GM12891 (cell line): ENCODE measurements around the gene POLR2H.

Source experiments
- DNase-seq: peaks from one replicate; pipeline ENCODE4 v3.0.0; 2011; ENCODE audit warnings: low spot score; ENCODE audit not compliant: insufficient read length
- FAIRE-seq: peaks from 2 replicates; lab custom pipeline; 2011; peaks lifted over from hg19 to GRCh38; lab: Jason Lieb, UNC
- PAX5 ChIP-seq: IDR thresholded peaks from 2 replicates; pipeline ENCODE4 v1.6.1; 2011; ENCODE audit warnings: low read length, moderate library complexity, mild to moderate bottlenecking; ENCODE audit not compliant: insufficient read depth, severe bottlenecking
- POLR2A ChIP-seq: IDR thresholded peaks from 2 replicates; pipeline ENCODE4 v1.6.1; 2011; ENCODE audit warnings: low read depth, low read length, control low read depth
- POLR2AphosphoS5 ChIP-seq: IDR thresholded peaks from 2 replicates; pipeline ENCODE4 v1.6.1; 2011; ENCODE audit warnings: low read depth, low read length, control low read depth
- POU2F2 ChIP-seq: IDR thresholded peaks from 2 replicates; pipeline ENCODE4 v1.6.1; 2011; ENCODE audit warnings: low read depth, mild to moderate bottlenecking, control low read depth, low read length, moderate library complexity
- SPI1 ChIP-seq: IDR thresholded peaks from 2 replicates; pipeline ENCODE4 v1.6.1; 2011; ENCODE audit warnings: low read depth, low read length, control low read depth
- TAF1 ChIP-seq: IDR thresholded peaks from 2 replicates; pipeline ENCODE4 v1.6.1; 2011; ENCODE audit warnings: low read depth, low read length, control low read depth

POLR2H gene

GRCh38 chr3:184352897-184353545 lies 8.5 kb upstream of the POLR2H start:
- FAIRE-seq (no peak), DNase-seq (no peak)
- TF ChIP-seq SPI1: no peak
- no peak for TF ChIP-seq TAF1
- TF ChIP-seq POU2F2: no peak
- TF ChIP-seq PAX5: no peak
- no peak for TF ChIP-seq POLR2AphosphoS5
- no peak for TF ChIP-seq POLR2A

- FAIRE-seq: no peak
- TF ChIP-seq POLR2A (no peak), POU2F2 (no peak), SPI1 (no peak), TAF1 (no peak), PAX5 (no peak), POLR2AphosphoS5 (no peak)
- no peak for DNase-seq
These were observed 8.0 kb upstream of the POLR2H start for GRCh38 chr3:184353546-184353941.

- TF ChIP-seq POU2F2 (no peak), TAF1 (no peak), POLR2AphosphoS5 (no peak), SPI1 (no peak), PAX5 (no peak), POLR2A (no peak)
- DNase-seq (peak; percentile 71), FAIRE-seq (peak; percentile 35)
These were observed 7.3 kb upstream of the POLR2H start for GRCh38 chr3:184354121-184354728.

GRCh38 chr3:184354754-184355153 lies 6.8 kb upstream of the POLR2H start:
- DNase-seq (no peak), FAIRE-seq (no peak)
- TF ChIP-seq TAF1 (no peak), POLR2AphosphoS5 (no peak), POLR2A (no peak), PAX5 (no peak), POU2F2 (no peak), SPI1 (no peak)

GRCh38 chr3:184355261-184356040 lies 6.1 kb upstream of the POLR2H start:
- TF ChIP-seq PAX5 (no peak), POU2F2 (no peak), POLR2AphosphoS5 (no peak), POLR2A (no peak), TAF1 (no peak), SPI1 (no peak)
- DNase-seq (no peak), FAIRE-seq (no peak)

- DNase-seq (no peak), FAIRE-seq (no peak)
- TF ChIP-seq SPI1 (no peak), POLR2A (no peak), POLR2AphosphoS5 (no peak), TAF1 (no peak), POU2F2 (no peak), PAX5 (no peak)
These were observed 4.0 kb upstream of the POLR2H start for GRCh38 chr3:184357248-184358123.

GRCh38 chr3:184358124-184358767 lies 3.3 kb upstream of the POLR2H start:
- no peak for TF ChIP-seq TAF1
- TF ChIP-seq POLR2A: no peak
- TF ChIP-seq POLR2AphosphoS5: no peak
- no peak for TF ChIP-seq PAX5
- no peak for TF ChIP-seq POU2F2
- no peak for TF ChIP-seq SPI1
- DNase-seq (no peak), FAIRE-seq (no peak)

GRCh38 chr3:184358921-184359350 lies 2.6 kb upstream of the POLR2H start:
- DNase-seq (no peak), FAIRE-seq (no peak)
- TF ChIP-seq POLR2AphosphoS5: no peak
- no peak for TF ChIP-seq TAF1
- TF ChIP-seq POLR2A: no peak
- no peak for TF ChIP-seq PAX5
- TF ChIP-seq SPI1: no peak
- no peak for TF ChIP-seq POU2F2
